HEK293 (cell line): ENCODE measurements around the gene PLEKHG5.

Experiments used
- CTCF ChIA-PET: fragments of 350-600 bp; formaldehyde crosslinking; extraction: SDS; loops from one replicate; lab custom pipeline; 2021; ENCODE audit warnings: antibody characterized with exemption; lab: Yijun Ruan, JAX
- POLR2A ChIA-PET: fragments of 300-600 bp; formaldehyde crosslinking; extraction: SDS; loops from one replicate; lab custom pipeline; 2020; ENCODE audit warnings: antibody characterized with exemption, inconsistent platforms; lab: Yijun Ruan, JAX
- H3K27ac ChIP-seq: fragments of 200-500 bp; sonication (Bioruptor generic); 2 replicates; pipeline ENCODE4 v1.5.1; 2014; ENCODE audit warnings: low read depth, low read length, control low read depth, inconsistent platforms; ENCODE audit errors: extremely low read depth
- H3K36me3 ChIP-seq, 2 experiments: fragments of 200-500 bp in 1 of 2; sonication (Bioruptor generic) in 1 of 2; 1 replicate in 1 of 2; 2 replicates in 1 of 2; pipeline ENCODE4 v1.5.1; 2014 to 2017; ENCODE audit warnings: inconsistent platforms in 2 of 2, low read length in 2 of 2; ENCODE audit not compliant: control insufficient read depth in 2 of 2, insufficient read depth in 1 of 2
- H3K4me1 ChIP-seq: fragments of 200-500 bp; sonication (Bioruptor generic); 2 replicates; pipeline ENCODE4 v1.5.1; 2014; ENCODE audit warnings: mild to moderate bottlenecking, low read length, inconsistent platforms; ENCODE audit not compliant: control insufficient read depth, insufficient read depth
- H3K4me3 ChIP-seq: 2 replicates; pipeline ENCODE4 v1.5.1; 2011; ENCODE audit warnings: low read depth, mild to moderate bottlenecking, control low read depth, low read length, moderate library complexity
- H3K9me3 ChIP-seq: fragments of 200-500 bp; sonication (Bioruptor generic); 2 replicates; pipeline ENCODE4 v1.5.1; 2014; ENCODE audit warnings: low read depth, low read length, inconsistent platforms; ENCODE audit not compliant: control insufficient read depth, insufficient read depth
- GLIS2 ChIP-seq: fragments of 450-650 bp; formaldehyde crosslinking; IDR thresholded peaks from 2 replicates; pipeline ENCODE4 v1.5.1; 2016; ENCODE audit warnings: missing biosample characterization, missing genetic modification characterization
- HIC1 ChIP-seq: fragments of 450-650 bp; formaldehyde crosslinking; IDR thresholded peaks from 2 replicates; pipeline ENCODE4 v1.5.1; 2016; ENCODE audit warnings: missing biosample characterization, missing genetic modification characterization
- MEIS1 ChIP-seq: sonication (generic); formaldehyde crosslinking; IDR thresholded peaks from 2 replicates; pipeline ENCODE4 v1.8.1; 2022; ENCODE audit warnings: missing genetic modification reagents, mild to moderate bottlenecking, borderline replicate concordance
- PRDM6 ChIP-seq: fragments of 450-650 bp; formaldehyde crosslinking; IDR thresholded peaks from 2 replicates; pipeline ENCODE4 v1.5.1; 2017; ENCODE audit warnings: missing biosample characterization, missing genetic modification characterization
- RBAK ChIP-seq: fragments of 450-650 bp; formaldehyde crosslinking; IDR thresholded peaks from 2 replicates; pipeline ENCODE4 v1.5.1; 2016; ENCODE audit warnings: missing biosample characterization, missing genetic modification characterization
- SCRT1 ChIP-seq: fragments of 450-650 bp; formaldehyde crosslinking; IDR thresholded peaks from 2 replicates; pipeline ENCODE4 v1.5.1; 2016; ENCODE audit warnings: missing biosample characterization, missing genetic modification characterization, borderline replicate concordance
- ZBTB1 ChIP-seq: fragments of 450-650 bp; formaldehyde crosslinking; IDR thresholded peaks from 2 replicates; pipeline ENCODE4 v1.5.1; 2016; ENCODE audit warnings: missing biosample characterization, missing genetic modification characterization
- ZBTB17 ChIP-seq: fragments of 450-650 bp; formaldehyde crosslinking; IDR thresholded peaks from 2 replicates; pipeline ENCODE4 v1.5.1; 2016; ENCODE audit warnings: missing biosample characterization, missing genetic modification characterization
- ZFP37 ChIP-seq: fragments of 450-650 bp; formaldehyde crosslinking; IDR thresholded peaks from 2 replicates; pipeline ENCODE4 v1.5.1; 2016; ENCODE audit warnings: missing biosample characterization, missing genetic modification characterization
- ZNF157 ChIP-seq: fragments of 450-650 bp; formaldehyde crosslinking; IDR thresholded peaks from 2 replicates; pipeline ENCODE4 v1.5.1; 2016; ENCODE audit warnings: missing biosample characterization, missing genetic modification characterization
- ZNF174 ChIP-seq: fragments of 450-650 bp; formaldehyde crosslinking; IDR thresholded peaks from 2 replicates; pipeline ENCODE4 v1.5.0; 2017; ENCODE audit warnings: missing biosample characterization, mild to moderate bottlenecking, missing genetic modification characterization
- ZNF23 ChIP-seq: fragments of 450-650 bp; formaldehyde crosslinking; IDR thresholded peaks from 2 replicates; pipeline ENCODE4 v1.5.1; 2016; ENCODE audit warnings: missing biosample characterization, missing genetic modification characterization, borderline replicate concordance
- ZNF274 ChIP-seq, 2 experiments: fragments of 200-500 bp in 1 of 2; fragments of 450-650 bp in 1 of 2; sonication (Bioruptor generic) in 1 of 2; formaldehyde crosslinking in 1 of 2; IDR thresholded peaks; 2 replicates each; pipeline versions ENCODE4 v1.5.1 to v1.6.1; 2014 to 2016; ENCODE audit warnings: borderline replicate concordance in 1 of 2, inconsistent platforms in 1 of 2, low read length in 1 of 2, missing biosample characterization in 1 of 2, missing genetic modification characterization in 1 of 2
- ZNF350 ChIP-seq: fragments of 450-650 bp; formaldehyde crosslinking; IDR thresholded peaks from 2 replicates; pipeline ENCODE4 v1.5.0; 2017; ENCODE audit warnings: missing biosample characterization, mild to moderate bottlenecking, missing genetic modification characterization
- ZNF354C ChIP-seq: fragments of 450-650 bp; formaldehyde crosslinking; IDR thresholded peaks from 2 replicates; pipeline ENCODE4 v1.5.1; 2016; ENCODE audit warnings: missing biosample characterization, missing genetic modification characterization, low read depth, borderline replicate concordance
- ZNF391 ChIP-seq: fragments of 450-650 bp; formaldehyde crosslinking; IDR thresholded peaks from 2 replicates; pipeline ENCODE4 v1.5.1; 2016; ENCODE audit warnings: low read depth, missing biosample characterization, missing genetic modification characterization, borderline replicate concordance
- ZNF394 ChIP-seq: fragments of 450-650 bp; formaldehyde crosslinking; IDR thresholded peaks from 2 replicates; pipeline ENCODE4 v1.5.1; 2016; ENCODE audit warnings: missing biosample characterization, missing genetic modification characterization, mild to moderate bottlenecking, moderate library complexity, borderline replicate concordance
- ZNF433 ChIP-seq: fragments of 450-650 bp; formaldehyde crosslinking; IDR thresholded peaks from 2 replicates; pipeline ENCODE4 v1.5.1; 2016; ENCODE audit warnings: missing biosample characterization, missing genetic modification characterization, low read depth
- ZNF449 ChIP-seq: fragments of 450-650 bp; formaldehyde crosslinking; IDR thresholded peaks from 2 replicates; pipeline ENCODE4 v1.5.1; 2017; ENCODE audit warnings: missing biosample characterization, mild to moderate bottlenecking, missing genetic modification characterization, moderate library complexity
- ZNF473 ChIP-seq: fragments of 450-650 bp; formaldehyde crosslinking; IDR thresholded peaks from 2 replicates; pipeline ENCODE4 v1.5.1; 2017; ENCODE audit warnings: missing biosample characterization, missing genetic modification characterization
- ZNF48 ChIP-seq: fragments of 450-650 bp; formaldehyde crosslinking; IDR thresholded peaks from 2 replicates; pipeline ENCODE4 v1.5.1; 2016; ENCODE audit warnings: missing biosample characterization, missing genetic modification characterization
- ZNF514 ChIP-seq: fragments of 450-650 bp; formaldehyde crosslinking; IDR thresholded peaks from 2 replicates; pipeline ENCODE4 v1.5.1; 2016; ENCODE audit warnings: missing biosample characterization, missing genetic modification characterization
- ZNF549 ChIP-seq: fragments of 450-650 bp; IDR thresholded peaks from 2 replicates; pipeline ENCODE4 v1.5.1; 2018; ENCODE audit warnings: missing biosample characterization, missing genetic modification characterization, mild to moderate bottlenecking, inconsistent platforms, moderate library complexity
- ZNF585B ChIP-seq: fragments of 450-650 bp; formaldehyde crosslinking; IDR thresholded peaks from 2 replicates; pipeline ENCODE4 v1.5.1; 2016; ENCODE audit warnings: missing biosample characterization, missing genetic modification characterization
- ZNF596 ChIP-seq: fragments of 450-650 bp; IDR thresholded peaks from 2 replicates; pipeline ENCODE4 v1.5.0; 2018; ENCODE audit warnings: missing biosample characterization, mild to moderate bottlenecking, missing genetic modification characterization, moderate library complexity
- ZNF621 ChIP-seq: fragments of 450-650 bp; formaldehyde crosslinking; IDR thresholded peaks from 2 replicates; pipeline ENCODE4 v1.5.1; 2017; ENCODE audit warnings: missing biosample characterization, missing genetic modification characterization
- ZNF658 ChIP-seq: fragments of 450-650 bp; formaldehyde crosslinking; IDR thresholded peaks from 2 replicates; pipeline ENCODE4; 2016; ENCODE audit warnings: missing biosample characterization, missing genetic modification characterization
- ZNF837 ChIP-seq: fragments of 450-650 bp; formaldehyde crosslinking; IDR thresholded peaks from 2 replicates; pipeline ENCODE4 v1.5.1; 2016; ENCODE audit warnings: missing biosample characterization, missing genetic modification characterization
- ZNF843 ChIP-seq: fragments of 450-650 bp; formaldehyde crosslinking; IDR thresholded peaks from 2 replicates; pipeline ENCODE4 v1.5.1; 2016; ENCODE audit warnings: missing biosample characterization, missing genetic modification characterization

PLEKHG5 gene

GRCh38 chr1:6500544-6501278, 9.2 kb upstream of the PLEKHG5 start (continued):
- TF ChIP-seq PRDM6 (tag by site-specific recombination) (no peak), RBAK (tag by site-specific recombination) (no peak), ZNF48 (tag by site-specific recombination) (no peak), ZNF157 (tag by site-specific recombination) (no peak), ZNF433 (tag by site-specific recombination) (no peak), ZNF549 (tag by site-specific recombination) (no peak), ZNF449 (tag by site-specific recombination) (no peak), ZNF843 (tag by site-specific recombination) (no peak), ZNF274 (IDR thresholded peaks at IDR 0.05; ENCODE audit: low read length) (no peak), ZNF274 (tag by site-specific recombination; IDR thresholded peaks at IDR 0.05; ENCODE audit: borderline replicate concordance) (no peak), MEIS1 (CRISPR knock-in tag) (no peak), ZFP37 (no peak), ZNF394 (tag by site-specific recombination) (no peak), ZNF174 (tag by site-specific recombination) (no peak), ZNF514 (tag by site-specific recombination) (no peak), ZNF596 (tag by site-specific recombination) (no peak), ZNF621 (tag by site-specific recombination) (no peak), ZNF350 (tag by site-specific recombination) (no peak)

- ChIA-PET POLR2A (interaction anchor here (1.9 kb wide), 1 partner anchor 8 kb away, joined by 4 read pairs; the partner anchor contains the start of gene PLEKHG5), CTCF (interaction anchor here (0.6 to 2.2 kb wide), 9 partner anchors 9 to 226 kb away, joined by 3 to 13 read pairs (median 3); partner anchors contain the start of gene PLEKHG5)
- Histone ChIP-seq H3K9me3 (no peaks in the 10 kb centered on the region), H3K27ac (no peak overlapping the region), H3K4me3 (no peak overlapping the region), H3K4me1 (no peaks in the 10 kb centered on the region), H3K36me3 (peaks cover 0 to 3% of the 10 kb centered on the region in 2 experiments; a peak in 1 of 3 replicates)
- TF ChIP-seq SCRT1 (tag by site-specific recombination) = no peak
- no peak for TF ChIP-seq ZNF391 (tag by site-specific recombination)
- no peak for TF ChIP-seq ZNF473 (tag by site-specific recombination)
- no peak for TF ChIP-seq ZNF23 (tag by site-specific recombination)
- no peak for TF ChIP-seq GLIS2 (tag by site-specific recombination)
- TF ChIP-seq ZNF354C (tag by site-specific recombination) = no peak
- TF ChIP-seq ZBTB17 (tag by site-specific recombination) = no peak
- TF ChIP-seq HIC1 (tag by site-specific recombination) = no peak
- no peak for TF ChIP-seq ZNF658 (tag by site-specific recombination)
- TF ChIP-seq ZBTB1 = no peak
- no peak for TF ChIP-seq ZNF585B (tag by site-specific recombination)
- no peak for TF ChIP-seq ZNF837 (tag by site-specific recombination)
Observed at GRCh38 chr1:6499296-6499695, 7.8 kb upstream of the PLEKHG5 start.
